K562 (cell line): ENCODE results near the gene UBE2S. TPM values are rescaled to one million over a fixed set of nuclear protein-coding genes. Genes with fewer than 3 reads are reported as not detected.

Experiments
- ARHGAP35 ChIP-seq: fragments of 450-650 bp; IDR thresholded peaks from 2 replicates; pipeline ENCODE4 v1.6.1; 2018; ENCODE audit not compliant: partially characterized antibody
- ATF3 ChIP-seq, 2 experiments: fragments of 450-650 bp in 1 of 2; sonication (generic) in 1 of 2; formaldehyde crosslinking in 1 of 2; IDR thresholded peaks in 1 of 2; conservative IDR thresholded peaks in 1 of 2; 2 replicates each; pipeline versions ENCODE4 v1.6.1 to v1.8.1; 2016 to 2023; ENCODE audit warnings: mild to moderate bottlenecking in 2 of 2, moderate library complexity in 2 of 2, inconsistent platforms in 1 of 2, missing genetic modification reagents in 1 of 2
- BRD9 ChIP-seq: fragments of 450-650 bp; IDR thresholded peaks from 2 replicates; pipeline ENCODE4 v1.6.1; 2018; ENCODE audit warnings: low read depth; ENCODE audit not compliant: partially characterized antibody
- CREBBP ChIP-seq: IDR thresholded peaks from one replicate; pipeline ENCODE4 v1.6.1; 2012; ENCODE audit warnings: low read depth, mild to moderate bottlenecking, control low read depth, inconsistent platforms, low read length
- ETV5 ChIP-seq: sonication (generic); formaldehyde crosslinking; IDR thresholded peaks from 2 replicates; pipeline ENCODE4 v1.4.0; 2020; ENCODE audit warnings: low read depth, mild to moderate bottlenecking, missing genetic modification reagents
- GMEB1 ChIP-seq: fragments of 250-450 bp; sonication (Bioruptor Pico); IDR thresholded peaks from 2 replicates; pipeline ENCODE4 v1.4.0; 2020; ENCODE audit warnings: mild to moderate bottlenecking
- NR2F6 ChIP-seq: fragments of 450-650 bp; formaldehyde crosslinking; IDR thresholded peaks from 2 replicates; pipeline ENCODE4 v1.4.0; 2020; ENCODE audit warnings: mild to moderate bottlenecking
- PCBP1 ChIP-seq: fragments of 200-400 bp; formaldehyde crosslinking; IDR thresholded peaks from 2 replicates; pipeline ENCODE4 v1.6.1; 2018; ENCODE audit warnings: mild to moderate bottlenecking, low read depth, low read length; ENCODE audit not compliant: poor library complexity, severe bottlenecking
- POLR2AphosphoS5 ChIP-seq: IDR thresholded peaks from 2 replicates; pipeline ENCODE4 v1.6.1; 2011; ENCODE audit warnings: mild to moderate bottlenecking, low read depth, low read length, moderate library complexity; ENCODE audit not compliant: control insufficient read depth, insufficient read depth
- POLR3A ChIP-seq: IDR thresholded peaks from 2 replicates; pipeline ENCODE4 v1.6.1; 2011; ENCODE audit warnings: borderline replicate concordance, mild to moderate bottlenecking, moderate library complexity; ENCODE audit not compliant: insufficient read length, insufficient read depth; ENCODE audit errors: extremely low read depth
- RBM14 ChIP-seq: fragments of 200-400 bp; formaldehyde crosslinking; IDR thresholded peaks from 2 replicates; pipeline ENCODE4 v1.6.1; 2018; ENCODE audit warnings: low read depth, mild to moderate bottlenecking, low read length, moderate library complexity, borderline replicate concordance; ENCODE audit not compliant: insufficient read depth
- TBL1XR1 ChIP-seq, 2 experiments: IDR thresholded peaks; 2 replicates each; pipeline ENCODE4 v1.6.1; 2012; ENCODE audit warnings: improper control_type of control experiment in 2 of 2, low read length in 2 of 2, mild to moderate bottlenecking in 1 of 2
- THRA ChIP-seq: fragments of 450-650 bp; IDR thresholded peaks from 2 replicates; pipeline ENCODE4 v1.6.1; 2017; ENCODE audit warnings: mild to moderate bottlenecking, moderate library complexity
- ZBTB26 ChIP-seq: fragments of 450-650 bp; formaldehyde crosslinking; IDR thresholded peaks from 2 replicates; pipeline ENCODE4 v1.4.0; 2022; ENCODE audit warnings: missing genetic modification characterization
- ZBTB8A ChIP-seq: fragments of 450-650 bp; IDR thresholded peaks from 2 replicates; pipeline ENCODE4 v1.6.1; 2018; ENCODE audit warnings: mild to moderate bottlenecking, moderate library complexity; ENCODE audit not compliant: partially characterized antibody
- ZNF12 ChIP-seq: sonication (generic); formaldehyde crosslinking; IDR thresholded peaks from 2 replicates; pipeline ENCODE4 v1.4.0; 2020; ENCODE audit warnings: mild to moderate bottlenecking, missing genetic modification reagents
- ZNF143 ChIP-seq: sonication (generic); formaldehyde crosslinking; IDR thresholded peaks from 2 replicates; pipeline ENCODE4 v1.9.0; 2022; ENCODE audit warnings: mild to moderate bottlenecking, missing genetic modification reagents
- ZNF347 ChIP-seq: fragments of 450-650 bp; formaldehyde crosslinking; IDR thresholded peaks from 2 replicates; pipeline ENCODE4 v1.4.0; 2020; ENCODE audit warnings: low read depth, mild to moderate bottlenecking, moderate library complexity
- ZNF551 ChIP-seq: fragments of 250-450 bp; sonication (Bioruptor Pico); IDR thresholded peaks from 2 replicates; pipeline ENCODE4 v1.5.0; 2021; ENCODE audit warnings: mild to moderate bottlenecking, moderate library complexity
- polyA plus RNA-seq, 8 experiments: library from polyadenylated mRNA; depleted of rRNA in 4 of 8; stranded (reverse) in 5 of 8; unstranded in 3 of 8; fragments of >200 nt; fragmentation: Nextera tagmentation in 2 of 8; fragmentation: Illumina TruSeq in 1 of 8; extraction: Ambion mirVana in 2 of 8; extraction: Trizol in 1 of 8; gene quantifications; 2 replicates each; pipeline versions ENCODE4 v1.2.1 to v1.2.3, GENCODE V29; 2011 to 2014; ENCODE audit warnings: inconsistent platforms in 1 of 8, missing spikeins in 1 of 8
- total RNA-seq, 7 experiments: library from RNA; depleted of rRNA in 6 of 7; stranded (reverse); fragments of >200 nt in 6 of 7; fragmentation: Illumina TruSeq in 2 of 7; extraction: Trizol in 2 of 7; gene quantifications; 2 replicates each; pipeline versions ENCODE4 v1.2.1 to v1.2.3, GENCODE V29; 2011 to 2021; ENCODE audit warnings: low replicate concordance in 1 of 7
- TF ChIP-seq, protein P1 (sequence below): conservative IDR thresholded peaks from 2 replicates; pipeline ENCODE4 v1.6.1; 2011; ENCODE audit warnings: low read depth, mild to moderate bottlenecking, low read length; ENCODE audit not compliant: control insufficient read depth

UBE2S gene
- total and polyA plus RNA-seq, 9 of the 15 experiments (the other 6 are each of a cell fraction or from before 2014, with no cell fraction given), result 1.5 to 1,305 (median 157) TPM

DNA sequence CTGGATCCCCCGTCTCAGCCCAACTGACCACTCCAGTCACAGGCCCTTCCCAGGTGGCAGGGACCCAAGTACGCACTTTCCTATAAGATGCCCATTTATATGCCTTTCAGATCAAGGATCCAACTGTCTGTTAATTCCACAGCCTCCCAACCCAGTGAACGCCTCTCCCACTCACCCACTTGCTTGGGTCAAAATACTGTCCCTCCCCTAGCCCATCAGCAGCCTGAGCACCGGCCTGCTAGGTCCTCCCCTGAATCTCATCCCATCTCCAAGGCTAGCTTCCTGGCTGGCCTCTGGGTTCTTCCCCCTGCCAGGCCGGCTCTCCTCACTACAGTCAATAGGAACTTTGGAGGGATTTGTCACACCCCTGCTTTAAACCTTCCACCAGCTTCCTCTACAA is 1.9 kb downstream of the UBE2S start (continued):
- TF ChIP-seq, protein P1, sequence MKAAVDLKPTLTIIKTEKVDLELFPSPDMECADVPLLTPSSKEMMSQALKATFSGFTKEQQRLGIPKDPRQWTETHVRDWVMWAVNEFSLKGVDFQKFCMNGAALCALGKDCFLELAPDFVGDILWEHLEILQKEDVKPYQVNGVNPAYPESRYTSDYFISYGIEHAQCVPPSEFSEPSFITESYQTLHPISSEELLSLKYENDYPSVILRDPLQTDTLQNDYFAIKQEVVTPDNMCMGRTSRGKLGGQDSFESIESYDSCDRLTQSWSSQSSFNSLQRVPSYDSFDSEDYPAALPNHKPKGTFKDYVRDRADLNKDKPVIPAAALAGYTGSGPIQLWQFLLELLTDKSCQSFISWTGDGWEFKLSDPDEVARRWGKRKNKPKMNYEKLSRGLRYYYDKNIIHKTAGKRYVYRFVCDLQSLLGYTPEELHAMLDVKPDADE, result no peak
- TF ChIP-seq ATF3 (IDR thresholded peaks at IDR 0.05) (no peak), ATF3 (CRISPR knock-in tag; conservative IDR thresholded peaks at IDR 0.05) (no peak), ETV5 (peak; percentile 30; the same call in 1 of the 2 replicates), THRA (no peak), GMEB1 (CRISPR knock-in tag) (no peak), POLR2AphosphoS5 (peak; percentile 17; the same call in 1 of the 2 replicates), TBL1XR1 (IDR thresholded peaks at IDR 0.05; ENCODE audit: low read length in 2 of 2) (no peak), ARHGAP35 (no peak), ZBTB8A (no peak), NR2F6 (CRISPR knock-in tag) (no peak), ZNF143 (CRISPR knock-in tag) (no peak), ZNF551 (CRISPR knock-in tag) (no peak), BRD9 (no peak), ZNF347 (CRISPR knock-in tag) (no peak), POLR3A (no peak), ZBTB26 (no peak), ZNF12 (CRISPR knock-in tag) (0 out of 2 replicates have a peak, but pooled peaks have one; percentile 49), CREBBP (no peak), RBM14 (no peak), PCBP1 (no peak)
